GM12865 (cell line): ENCODE data around the gene PTPRM.
"Not testable (repeated sequence)": the region's sequence is repeated elsewhere in the genome, so short reads cannot be mapped to it uniquely, and the experiment has no call there.

Source experiments
- DNase-seq: peaks from one replicate; pipeline ENCODE4 v3.0.0; 2010; ENCODE audit warnings: low read depth
- H3K4me3 ChIP-seq: 2 replicates; pipeline ENCODE4 v1.5.1; 2011; ENCODE audit warnings: mild to moderate bottlenecking, low read depth, low read length, control low read depth
- CTCF ChIP-seq: IDR thresholded peaks from 2 replicates; pipeline ENCODE4 v1.5.1; 2011; ENCODE audit warnings: low read length, control low read depth, low read depth, inconsistent platforms; ENCODE audit not compliant: insufficient read depth; ENCODE audit errors: missing control alignments

Gene PTPRM

DNA sequence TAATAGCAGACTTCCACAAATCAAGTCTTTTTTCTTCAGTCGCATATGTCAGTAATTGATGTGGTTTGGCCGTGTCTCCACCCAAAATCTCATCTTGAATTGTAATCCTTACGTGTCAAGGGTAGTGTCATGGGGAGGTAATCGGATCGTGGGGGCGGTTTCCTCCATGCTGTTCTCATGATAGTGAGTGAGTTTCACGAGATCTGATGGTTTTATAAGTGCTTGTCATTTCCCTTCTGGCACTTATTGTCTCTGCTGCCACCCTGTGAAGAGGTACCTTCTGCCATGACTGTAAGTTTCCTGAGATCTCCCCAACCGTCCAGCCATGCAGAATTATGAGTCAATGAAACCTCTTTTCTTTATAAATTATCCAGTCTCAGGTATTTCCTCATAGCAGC lies 478.8 kb downstream of the PTPRM start:
- H3K4me3 ChIP-seq = no peak overlapping the region
- no peak for DNase-seq
- no peak for TF ChIP-seq CTCF

DNA sequence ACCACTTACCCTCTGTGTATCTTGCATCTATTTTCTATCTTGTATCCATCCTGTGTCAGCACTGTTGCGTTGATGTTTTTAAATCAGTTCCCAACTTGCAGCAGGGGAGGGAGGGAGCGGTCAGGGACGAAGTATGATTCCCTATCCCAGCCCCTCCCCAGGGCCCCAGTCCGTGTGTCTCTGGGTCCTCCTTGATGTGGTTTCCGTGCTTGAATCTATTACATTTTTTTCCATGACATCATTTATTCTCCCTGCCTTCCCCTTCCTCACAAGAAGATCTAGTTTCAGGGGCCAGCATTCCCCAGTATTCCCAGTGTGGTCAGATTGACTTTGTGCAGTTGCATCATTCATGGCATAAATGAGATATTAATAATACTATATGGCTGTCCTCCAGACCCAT lies 479.3 kb downstream of the PTPRM start:
- no peak for DNase-seq
- no peak for TF ChIP-seq CTCF
- no peak overlapping the region for H3K4me3 ChIP-seq

GRCh38 chr18:8049147-8049546 lies 482.0 kb downstream of the PTPRM start:
- no peak overlapping the region for H3K4me3 ChIP-seq
- no peak for DNase-seq
- TF ChIP-seq CTCF = no peak

DNA sequence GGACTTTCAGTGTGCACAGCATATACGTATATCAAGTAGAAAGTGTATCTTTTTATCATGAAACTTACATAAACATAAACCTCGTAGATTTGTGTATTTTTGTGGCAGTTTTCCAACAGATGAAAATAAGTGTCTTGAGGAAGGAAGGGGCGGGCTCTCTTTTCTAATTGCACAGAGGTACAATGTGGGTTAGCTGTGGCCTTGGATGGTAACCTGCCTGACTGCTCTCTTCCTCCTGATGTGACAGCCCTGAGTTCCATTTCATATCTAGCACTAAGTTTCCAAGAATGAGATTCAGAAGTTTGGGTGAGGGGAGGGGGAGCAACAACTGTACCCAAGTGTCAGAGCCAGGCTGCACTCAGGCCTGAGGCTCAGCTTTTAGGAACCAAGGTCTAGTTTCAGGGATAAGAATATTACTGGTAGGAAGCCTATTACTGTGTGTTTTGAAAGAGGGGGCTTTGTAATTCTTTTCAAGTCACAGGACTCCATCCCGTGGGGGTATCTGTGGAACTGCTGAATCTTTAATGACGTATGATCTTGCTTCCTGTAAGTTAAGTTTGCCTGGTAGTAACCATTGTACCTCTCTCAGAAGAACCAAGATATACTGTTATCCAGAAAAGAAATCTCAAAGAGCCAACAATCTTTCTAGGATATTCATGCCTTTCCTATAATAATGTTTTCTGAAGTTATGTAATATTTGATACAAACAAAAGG lies 483.7 kb downstream of the PTPRM start:
- no peak overlapping the region for H3K4me3 ChIP-seq
- no peak for TF ChIP-seq CTCF
- no peak for DNase-seq

DNA sequence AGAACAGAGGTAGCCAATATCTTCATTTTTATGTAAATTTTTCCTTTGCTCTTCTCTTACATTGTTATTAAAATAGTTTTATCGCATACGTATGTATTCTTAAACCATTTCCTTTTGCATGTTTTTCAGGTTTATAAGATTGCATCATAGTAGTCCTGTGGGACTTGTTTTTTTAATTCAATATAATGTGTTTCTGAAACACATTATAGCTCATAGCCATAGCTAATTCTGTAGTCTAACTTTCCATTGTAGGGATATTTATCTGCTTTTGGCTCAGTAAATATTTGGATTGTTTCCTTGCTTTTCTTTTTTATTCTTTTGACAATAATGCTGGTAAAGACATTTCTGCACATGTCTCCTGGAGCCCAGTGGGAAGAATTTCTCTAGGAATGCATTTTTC lies 484.3 kb downstream of the PTPRM start:
- H3K4me3 ChIP-seq = no peak overlapping the region
- TF ChIP-seq CTCF = no peak
- DNase-seq = no peak

DNA sequence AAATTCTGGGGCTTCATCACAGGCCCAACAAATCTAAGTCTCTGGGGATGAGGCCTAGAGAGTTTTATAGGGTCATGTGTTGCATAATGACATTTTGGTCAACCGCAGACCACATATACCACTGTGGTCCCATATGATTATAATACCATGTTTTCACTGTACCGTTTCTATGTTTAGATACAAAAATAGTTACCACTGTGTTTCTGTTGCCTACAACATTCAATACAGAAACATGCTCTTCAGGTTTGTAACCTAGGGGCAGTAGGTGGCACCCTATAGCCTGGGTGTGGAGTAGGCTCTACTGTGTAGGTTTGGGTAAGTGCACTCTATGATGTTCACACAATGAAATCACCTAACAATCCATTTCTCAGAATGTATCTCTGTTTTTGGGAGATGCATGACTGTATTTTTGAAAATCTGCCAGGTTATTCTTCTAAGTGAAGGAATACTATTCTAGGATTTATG lies 485.2 kb downstream of the PTPRM start:
- TF ChIP-seq CTCF = no peak
- no peak overlapping the region for H3K4me3 ChIP-seq
- DNase-seq = peak; percentile 11

DNA sequence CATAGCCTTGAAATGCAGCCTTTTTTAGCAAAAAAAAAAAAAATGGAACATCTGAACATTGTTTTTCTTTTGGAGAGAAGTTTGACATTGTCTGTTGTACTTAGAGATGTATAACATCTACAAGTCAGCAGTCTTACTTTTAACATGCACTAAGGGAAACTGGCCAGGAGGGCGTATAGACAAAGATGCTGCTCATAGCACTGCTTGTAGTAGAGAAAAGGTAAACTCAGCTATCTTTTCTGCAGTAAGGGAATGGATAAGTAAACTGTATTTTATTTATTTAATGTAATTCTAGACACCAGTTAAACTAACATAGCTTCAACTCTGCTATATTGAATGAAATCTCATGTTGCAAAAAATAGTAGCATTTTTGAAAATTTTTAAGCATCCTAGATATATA lies 489.6 kb downstream of the PTPRM start:
- TF ChIP-seq CTCF = no peak
- no peak for DNase-seq
- no peak overlapping the region for H3K4me3 ChIP-seq

DNA sequence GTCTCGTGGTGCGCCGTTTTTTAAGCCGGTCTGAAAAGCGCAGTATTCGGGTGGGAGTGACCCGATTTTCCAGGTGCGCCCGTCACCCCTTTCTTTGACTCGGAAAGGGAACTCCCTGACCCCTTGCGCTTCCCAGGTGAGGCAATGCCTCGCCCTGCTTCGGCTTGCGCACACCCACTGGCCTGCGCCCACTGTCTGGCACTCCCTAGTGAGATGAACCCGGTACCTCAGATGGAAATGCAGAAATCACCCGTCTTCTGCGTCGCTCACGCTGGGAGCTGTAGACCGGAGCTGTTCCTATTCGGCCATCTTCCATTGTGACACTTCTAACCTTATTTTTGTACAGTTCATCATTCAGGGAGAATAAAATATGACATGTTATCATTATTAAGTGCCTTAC lies 496.0 kb downstream of the PTPRM start:
- not testable (repeated sequence) for DNase-seq

More for the DNA sequence above, 496.0 kb downstream of the PTPRM start:
- not testable (repeated sequence) for H3K4me3 ChIP-seq
